Loucy (cell line): ENCODE results near the gene ZNRF1.

Experiments used
- H2AFZ ChIP-seq: fragments of 200-600 bp; sonication (generic); 2 replicates; pipeline ENCODE4 v1.6.0; 2016; ENCODE audit warnings: antibody characterized with exemption, mild to moderate bottlenecking, low read length, moderate library complexity
- H3F3A ChIP-seq: fragments of 200-600 bp; 2 replicates; pipeline ENCODE4 v1.6.0; 2016; ENCODE audit warnings: antibody characterized with exemption, low read depth, mild to moderate bottlenecking
- H3K27me3 ChIP-seq: fragments of 200-600 bp; sonication (generic); 2 replicates; pipeline ENCODE4 v1.6.1; 2014; ENCODE audit warnings: low read length, mild to moderate bottlenecking; ENCODE audit not compliant: insufficient read depth, poor library complexity, severe bottlenecking
- H3K36me3 ChIP-seq: fragments of 200-600 bp; sonication (generic); 2 replicates; pipeline ENCODE4 v1.6.1; 2016; ENCODE audit warnings: low read length; ENCODE audit not compliant: insufficient read depth
- H3K4me1 ChIP-seq: fragments of 200-600 bp; sonication (generic); 2 replicates; pipeline ENCODE4 v1.5.1; 2014; ENCODE audit warnings: low read length, mild to moderate bottlenecking; ENCODE audit not compliant: insufficient read depth, poor library complexity, severe bottlenecking
- H3K4me2 ChIP-seq: fragments of 200-600 bp; sonication (generic); 2 replicates; pipeline ENCODE4 v1.6.0; 2014; ENCODE audit warnings: antibody characterized with exemption, low read length, low read depth, mild to moderate bottlenecking; ENCODE audit not compliant: poor library complexity, severe bottlenecking
- H3K4me3 ChIP-seq: fragments of 200-600 bp; sonication (generic); 2 replicates; pipeline ENCODE4 v1.5.1; 2014; ENCODE audit warnings: low read length, mild to moderate bottlenecking, mixed read lengths; ENCODE audit not compliant: poor library complexity, severe bottlenecking
- H3K79me2 ChIP-seq: fragments of 200-600 bp; sonication (generic); 2 replicates; pipeline ENCODE4 v1.6.1; 2014; ENCODE audit warnings: low read length; ENCODE audit not compliant: insufficient read depth
- H3K9ac ChIP-seq: fragments of 200-600 bp; sonication (generic); 2 replicates; pipeline ENCODE4 v1.6.0; 2014; ENCODE audit warnings: mild to moderate bottlenecking, low read depth, low read length, moderate library complexity; ENCODE audit not compliant: poor library complexity, severe bottlenecking
- H3K9me2 ChIP-seq: fragments of 200-600 bp; sonication (generic); replicated peaks from 2 replicates; pipeline ENCODE4 v1.6.1; 2016; ENCODE audit warnings: low read depth, low read length, mixed read lengths
- H3K9me3 ChIP-seq: fragments of 200-600 bp; sonication (generic); 2 replicates; pipeline ENCODE4 v1.6.1; 2014; ENCODE audit warnings: mild to moderate bottlenecking, antibody characterized with exemption, low read length, low read depth; ENCODE audit not compliant: insufficient read depth
- H4K20me1 ChIP-seq: fragments of 200-600 bp; sonication (generic); 2 replicates; pipeline ENCODE4 v1.6.0; 2014; ENCODE audit warnings: antibody characterized with exemption, low read length, mild to moderate bottlenecking; ENCODE audit not compliant: insufficient read depth, poor library complexity, severe bottlenecking
- CTCF ChIP-seq: fragments of 200-600 bp; sonication (generic); conservative IDR thresholded peaks from 2 replicates; pipeline ENCODE4 v1.5.1; 2014; ENCODE audit warnings: mild to moderate bottlenecking, antibody characterized with exemption, low read length
- EZH2phosphoT487 ChIP-seq: fragments of 200-600 bp; IDR thresholded peaks from 2 replicates; pipeline ENCODE4 v1.6.1; 2018; ENCODE audit warnings: antibody characterized with exemption, mild to moderate bottlenecking, moderate library complexity, borderline replicate concordance

The ZNRF1 gene

GRCh38 chr16:75114946-75115825 lies 116.4 kb downstream of the ZNRF1 start:
- Histone ChIP-seq H3K4me3 (no peak overlapping the region), H3K9me2 (no peaks in the 10 kb centered on the region), H3K9me3 (no peaks in the 10 kb centered on the region), H3K27me3 (no peaks in the 10 kb centered on the region), H3K4me1 (peaks cover 16% of the 10 kb centered on the region), H3K79me2 (peaks cover 27% of the 10 kb centered on the region), H2AFZ (no peak overlapping the region), H3K4me2 (no peak overlapping the region), H4K20me1 (peaks cover 11% of the 10 kb centered on the region), H3F3A (peaks cover 4% of the 10 kb centered on the region), H3K9ac (no peak overlapping the region), H3K36me3 (no peaks in the 10 kb centered on the region)
- no peak for TF ChIP-seq EZH2phosphoT487
- TF ChIP-seq CTCF = no peak

- Histone ChIP-seq H3K27me3 (no peaks in the 10 kb centered on the region), H3K9me2 (no peaks in the 10 kb centered on the region), H3K79me2 (peaks cover 16% of the 10 kb centered on the region; the same call in 1 of the 2 replicates), H3K4me2 (no peak within 1 kb of the TSS), H3K4me1 (peaks cover 6% of the 10 kb centered on the region), H3F3A (no peaks in the 10 kb centered on the region), H3K9ac (no peak within 1 kb of the TSS), H2AFZ (no peak within 1 kb of the TSS), H4K20me1 (peaks cover 6% of the 10 kb centered on the region), H3K4me3 (no peak within 1 kb of the TSS), H3K36me3 (no peaks in the 10 kb centered on the region), H3K9me3 (no peaks in the 10 kb centered on the region)
- TF ChIP-seq EZH2phosphoT487 (no peak), CTCF (no peak)
These were observed 117.5 kb downstream of the ZNRF1 start, which contains the start of gene LDHD for GRCh38 chr16:75116081-75116910. Gene LDHD, minus strand, starts transcription at chr16:75116780. Its CDS starts 60 bp downstream, at chr16:75116720.

GRCh38 chr16:75116911-75117245 lies 118.1 kb downstream of the ZNRF1 start:
- peaks cover 1% of the 10 kb centered on the region for H3K4me1 ChIP-seq
- no peak overlapping the region for H3K4me3 ChIP-seq
- H2AFZ ChIP-seq = no peak overlapping the region
- H3K79me2 ChIP-seq = peaks cover 10% of the 10 kb centered on the region; the same call in 1 of the 2 replicates
- H3K9me3 ChIP-seq = peaks cover 5% of the 10 kb centered on the region; the same call in 1 of the 2 replicates
- H3K9ac ChIP-seq = no peak overlapping the region
- H3K4me2 ChIP-seq = no peak overlapping the region
- peaks cover 1% of the 10 kb centered on the region for H4K20me1 ChIP-seq
- H3K9me2 ChIP-seq = no peaks in the 10 kb centered on the region
- no peaks in the 10 kb centered on the region for H3K36me3 ChIP-seq
- no peaks in the 10 kb centered on the region for H3F3A ChIP-seq
- TF ChIP-seq CTCF (no peak), EZH2phosphoT487 (no peak)
- no peaks in the 10 kb centered on the region for H3K27me3 ChIP-seq
